GM18526 (cell line): ENCODE data around the gene ITM2C.
A peak's percentile ranks its signal among the peaks of the same experiment; 100 is the strongest.

ENCODE experiments used
- POLR2A ChIP-seq: IDR thresholded peaks from 3 replicates; pipeline ENCODE4 v1.6.1; 2011; ENCODE audit not compliant: insufficient read length; ENCODE audit errors: extremely low read depth

ITM2C gene

GRCh38 chr2:230914886-230915285 lies 50.1 kb downstream of the ITM2C start:
- TF ChIP-seq POLR2A = no peak

- no peak for TF ChIP-seq POLR2A
Observed at GRCh38 chr2:230915319-230915718, 50.6 kb downstream of the ITM2C start.

GRCh38 chr2:230916218-230916617 lies 51.5 kb downstream of the ITM2C start:
- TF ChIP-seq POLR2A = no peak

- TF ChIP-seq POLR2A = no peak
Observed at GRCh38 chr2:230919240-230919639, 54.5 kb downstream of the ITM2C start.

GRCh38 chr2:230919681-230920080 lies 54.9 kb downstream of the ITM2C start:
- TF ChIP-seq POLR2A = no peak

GRCh38 chr2:230920167-230920566 lies 55.4 kb downstream of the ITM2C start:
- TF ChIP-seq POLR2A = no peak

GRCh38 chr2:230921806-230922595 lies 57.3 kb downstream of the ITM2C start:
- TF ChIP-seq POLR2A = no peak

GRCh38 chr2:230922951-230923717 lies 58.4 kb downstream of the ITM2C start:
- no peak for TF ChIP-seq POLR2A

GRCh38 chr2:230924092-230924469 lies 59.3 kb downstream of the ITM2C start:
- no peak for TF ChIP-seq POLR2A

- TF ChIP-seq POLR2A = peak; percentile 35
Observed at GRCh38 chr2:230924470-230925341, 60.0 kb downstream of the ITM2C start, which contains the start of gene GPR55. Gene GPR55 (minus strand): TSS chr2:230925242. CDS start chr2:230910962, 14,280 bp downstream.

- peak; percentile 18 for TF ChIP-seq POLR2A
Observed at GRCh38 chr2:230925443-230925878, 60.7 kb downstream of the ITM2C start.

- TF ChIP-seq POLR2A = peak; percentile 29
Observed at GRCh38 chr2:230925879-230926765, 61.4 kb downstream of the ITM2C start.

- no peak for TF ChIP-seq POLR2A
Observed at GRCh38 chr2:230927711-230928341, 63.1 kb downstream of the ITM2C start.
